GM18861 (cell line): Measurements from ENCODE around the gene PCDHA9.
"Not testable (repeated sequence)": the region's sequence is repeated elsewhere in the genome, so short reads cannot be mapped to it uniquely, and the experiment has no call there.

Source experiments
- ATAC-seq: cut with Tn5 transposase; IDR thresholded peaks from one replicate; pipeline ENCODE4 v1.9.1; 2021; ENCODE audit not compliant: unreplicated experiment

The PCDHA9 gene

DNA sequence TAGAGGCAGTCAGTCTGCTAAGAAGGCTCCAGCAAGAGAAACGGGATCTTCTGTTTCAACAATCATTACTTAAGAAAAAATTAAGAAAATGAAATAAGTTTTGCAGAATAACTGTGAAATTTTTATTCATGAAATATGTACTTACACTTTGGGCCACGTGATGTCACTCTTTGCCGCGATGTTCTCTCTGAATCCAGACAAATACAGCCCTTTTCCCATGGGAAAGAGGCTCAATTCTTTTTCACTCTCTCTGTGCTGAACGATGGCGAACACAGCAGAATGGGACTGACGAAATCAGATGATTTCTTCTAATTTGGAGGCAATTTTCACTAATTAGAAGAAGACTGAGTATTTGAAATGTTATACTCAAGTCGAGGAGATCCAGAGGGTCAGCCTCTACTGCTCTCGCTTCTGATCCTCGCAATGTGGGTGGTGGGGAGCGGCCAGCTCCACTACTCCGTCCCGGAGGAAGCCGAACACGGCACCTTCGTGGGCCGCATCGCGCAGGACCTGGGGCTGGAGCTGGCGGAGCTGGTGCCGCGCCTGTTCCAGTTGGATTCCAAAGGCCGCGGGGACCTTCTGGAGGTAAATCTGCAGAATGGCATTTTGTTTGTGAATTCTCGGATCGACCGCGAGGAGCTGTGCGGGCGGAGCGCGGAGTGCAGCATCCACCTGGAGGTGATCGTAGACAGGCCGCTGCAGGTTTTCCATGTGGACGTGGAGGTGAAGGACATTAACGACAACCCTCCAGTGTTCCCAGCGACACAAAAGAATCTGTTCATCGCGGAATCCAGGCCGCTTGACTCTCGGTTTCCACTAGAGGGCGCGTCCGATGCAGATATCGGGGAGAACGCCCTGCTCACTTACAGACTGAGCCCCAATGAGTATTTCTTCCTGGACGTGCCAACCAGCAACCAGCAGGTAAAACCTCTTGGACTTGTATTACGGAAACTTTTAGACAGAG, at the start of gene PCDHA9:
PCDHA9 (plus strand) TSS at position 244 of the 964 bp plus-strand sequence; CDS start at position 358, 114 bp downstream.
- ATAC-seq: not testable (repeated sequence)

DNA sequence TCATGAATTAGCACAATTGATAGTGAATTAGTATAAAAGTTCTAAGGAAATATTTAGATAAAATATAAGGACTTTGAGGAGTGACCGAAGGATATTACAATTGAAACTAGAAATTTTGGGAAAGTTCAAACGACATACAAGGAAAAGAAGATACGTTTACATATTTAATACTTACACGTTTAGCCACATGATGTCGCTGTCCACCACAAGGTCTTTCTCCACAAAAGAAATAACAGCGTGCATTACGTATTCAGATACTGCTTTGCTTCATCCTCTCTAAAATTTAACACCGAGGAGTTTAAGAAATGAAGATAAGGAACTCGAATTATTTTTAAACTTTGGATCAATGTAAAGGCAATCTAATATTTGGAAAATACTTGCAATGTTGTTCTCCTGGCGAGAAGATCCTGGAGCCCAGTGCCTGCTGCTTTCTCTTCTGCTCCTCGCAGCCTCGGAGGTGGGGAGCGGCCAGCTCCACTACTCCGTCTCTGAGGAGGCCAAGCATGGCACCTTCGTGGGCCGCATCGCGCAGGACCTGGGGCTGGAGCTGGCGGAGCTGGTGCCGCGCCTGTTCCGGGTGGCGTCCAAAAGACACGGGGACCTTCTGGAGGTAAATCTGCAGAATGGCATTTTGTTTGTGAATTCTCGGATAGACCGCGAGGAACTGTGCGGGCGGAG, 47.2 kb upstream of the PCDHA9 start, which contains the start of gene PCDHA3:
PCDHA3 (plus strand) TSS at position 242 of the 678 bp plus-strand sequence.
- ATAC-seq: no peak

GRCh38 chr5:140801494-140801841, 46.7 kb upstream of the PCDHA9 start:
- ATAC-seq: no peak

- not testable (repeated sequence) for ATAC-seq
Observed at GRCh38 chr5:140802381-140802780, 45.8 kb upstream of the PCDHA9 start.

- no peak for ATAC-seq
Observed at GRCh38 chr5:140802781-140803271, 45.4 kb upstream of the PCDHA9 start.

- no peak for ATAC-seq
Observed at GRCh38 chr5:140806834-140807775, 41.1 kb upstream of the PCDHA9 start, which contains the start of gene PCDHA4. Gene PCDHA4, plus strand, starts transcription at chr5:140807068.

DNA sequence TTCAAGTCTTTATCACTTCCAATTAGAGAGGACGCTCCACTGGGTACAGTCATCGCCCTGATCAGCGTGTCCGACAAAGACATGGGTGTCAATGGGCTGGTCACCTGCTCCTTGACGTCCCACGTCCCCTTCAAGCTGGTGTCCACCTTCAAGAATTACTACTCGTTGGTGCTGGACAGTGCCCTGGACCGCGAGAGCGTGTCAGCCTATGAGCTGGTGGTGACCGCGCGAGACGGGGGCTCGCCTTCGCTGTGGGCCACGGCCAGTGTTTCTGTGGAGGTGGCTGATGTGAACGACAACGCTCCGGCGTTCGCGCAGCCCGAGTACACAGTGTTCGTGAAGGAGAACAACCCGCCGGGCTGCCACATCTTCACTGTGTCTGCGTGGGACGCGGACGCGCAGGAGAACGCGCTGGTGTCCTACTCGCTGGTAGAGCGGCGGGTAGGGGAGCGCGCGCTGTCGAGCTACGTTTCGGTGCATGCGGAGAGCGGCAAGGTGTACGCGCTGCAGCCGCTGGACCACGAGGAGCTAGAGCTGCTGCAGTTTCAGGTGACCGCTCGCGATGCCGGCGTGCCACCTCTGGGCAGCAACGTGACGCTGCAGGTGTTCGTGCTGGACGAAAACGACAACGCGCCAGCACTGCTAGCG, 39.8 kb upstream of the PCDHA9 start:
- ATAC-seq: not testable (repeated sequence)

DNA sequence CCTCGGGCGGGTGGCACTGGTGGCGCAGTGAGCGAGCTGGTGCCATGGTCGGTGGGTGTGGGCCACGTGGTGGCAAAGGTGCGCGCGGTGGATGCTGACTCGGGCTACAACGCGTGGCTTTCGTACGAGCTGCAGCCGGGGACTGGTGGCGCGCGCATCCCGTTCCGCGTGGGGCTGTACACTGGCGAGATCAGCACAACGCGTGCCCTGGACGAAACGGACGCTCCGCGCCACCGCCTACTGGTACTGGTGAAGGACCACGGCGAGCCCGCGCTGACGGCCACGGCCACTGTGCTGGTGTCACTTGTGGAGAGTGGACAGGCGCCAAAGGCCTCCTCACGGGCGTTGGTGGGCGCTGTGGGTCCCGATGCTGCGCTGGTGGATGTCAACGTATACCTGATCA, 39.3 kb upstream of the PCDHA9 start:
- ATAC-seq: no peak

DNA sequence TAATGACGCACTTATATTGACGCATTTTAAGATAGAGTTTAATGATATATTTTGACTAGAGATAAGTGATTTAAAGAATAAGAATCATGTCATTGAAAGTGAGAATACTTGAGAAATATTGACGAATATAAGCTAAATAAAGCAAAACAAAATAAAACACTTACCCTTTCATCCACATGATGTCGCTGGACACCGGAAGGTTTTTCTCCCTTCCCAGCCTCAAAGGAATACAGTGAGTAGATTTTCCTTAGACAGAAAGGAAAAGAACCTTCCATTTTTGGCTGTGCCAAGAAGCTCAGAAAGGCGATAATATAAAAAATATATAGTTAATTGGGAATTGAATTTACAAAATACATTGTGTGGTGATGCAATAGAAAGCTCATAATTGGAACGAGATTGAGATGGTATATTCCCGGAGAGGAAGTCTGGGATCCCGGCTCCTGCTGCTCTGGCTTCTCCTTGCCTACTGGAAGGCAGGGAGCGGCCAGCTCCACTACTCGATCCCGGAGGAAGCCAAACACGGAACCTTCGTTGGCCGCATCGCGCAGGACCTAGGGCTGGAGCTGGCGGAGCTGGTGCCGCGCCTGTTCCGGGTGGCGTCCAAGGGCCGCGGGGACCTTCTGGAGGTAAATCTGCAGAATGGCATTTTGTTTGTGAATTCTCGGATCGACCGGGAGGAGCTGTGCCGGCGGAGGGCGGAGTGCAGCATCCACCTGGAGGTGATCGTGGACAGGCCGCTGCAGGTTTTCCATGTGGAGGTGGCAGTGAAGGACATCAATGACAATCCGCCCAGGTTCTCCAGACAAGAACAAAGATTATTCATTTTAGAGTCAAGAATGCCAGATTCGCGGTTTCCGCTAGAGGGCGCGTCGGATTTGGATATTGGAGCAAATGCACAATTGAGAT, 26.6 kb upstream of the PCDHA9 start, which contains the start of gene PCDHA5:
PCDHA5 (plus strand) TSS at position 239 of the 906 bp plus-strand sequence.
- ATAC-seq: no peak

DNA sequence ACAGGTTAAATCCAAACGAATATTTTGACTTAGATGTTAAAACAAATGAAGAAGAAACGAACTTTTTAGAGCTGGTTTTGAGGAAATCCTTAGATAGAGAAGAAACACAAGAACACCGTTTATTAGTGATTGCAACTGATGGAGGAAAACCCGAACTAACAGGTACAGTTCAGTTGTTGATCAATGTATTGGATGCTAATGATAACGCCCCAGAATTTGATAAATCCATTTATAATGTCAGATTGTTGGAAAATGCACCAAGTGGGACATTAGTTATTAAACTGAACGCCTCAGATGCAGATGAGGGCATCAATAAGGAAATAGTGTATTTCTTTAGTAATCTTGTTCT, 25.9 kb upstream of the PCDHA9 start:
- ATAC-seq: no peak

GRCh38 chr5:140822969-140823368, 25.2 kb upstream of the PCDHA9 start:
- ATAC-seq: not testable (repeated sequence)

- ATAC-seq: no peak
Observed at GRCh38 chr5:140823475-140823874, 24.7 kb upstream of the PCDHA9 start.

DNA sequence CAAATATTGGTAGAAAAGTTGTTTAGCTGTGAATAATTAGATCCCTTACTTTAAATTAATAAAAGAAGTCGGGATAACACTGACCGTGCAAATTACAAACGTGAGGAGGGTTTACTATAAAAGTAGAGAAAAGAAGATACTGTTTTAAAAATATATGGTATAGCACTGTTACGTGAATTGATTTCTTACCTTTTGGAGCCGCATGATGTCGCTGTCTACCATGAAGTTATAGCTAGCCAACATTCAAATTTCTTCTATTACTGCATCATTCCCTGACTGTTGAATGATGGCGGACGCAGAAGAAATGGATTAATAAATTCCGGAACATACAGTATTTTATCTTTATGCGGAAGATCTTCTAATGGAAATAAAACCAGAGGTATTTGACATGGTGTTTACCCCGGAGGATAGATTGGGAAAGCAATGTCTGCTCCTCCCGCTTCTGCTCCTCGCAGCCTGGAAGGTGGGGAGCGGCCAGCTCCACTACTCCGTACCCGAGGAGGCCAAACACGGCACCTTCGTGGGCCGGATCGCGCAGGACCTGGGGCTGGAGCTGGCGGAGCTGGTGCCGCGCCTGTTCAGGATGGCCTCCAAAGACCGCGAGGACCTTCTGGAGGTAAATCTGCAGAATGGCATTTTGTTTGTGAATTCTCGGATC, 20.3 kb upstream of the PCDHA9 start, which contains the start of gene PCDHA6:
PCDHA6 (plus strand) TSS at position 257 of the 658 bp plus-strand sequence; CDS start at position 389, 132 bp downstream.
- no peak for ATAC-seq

DNA sequence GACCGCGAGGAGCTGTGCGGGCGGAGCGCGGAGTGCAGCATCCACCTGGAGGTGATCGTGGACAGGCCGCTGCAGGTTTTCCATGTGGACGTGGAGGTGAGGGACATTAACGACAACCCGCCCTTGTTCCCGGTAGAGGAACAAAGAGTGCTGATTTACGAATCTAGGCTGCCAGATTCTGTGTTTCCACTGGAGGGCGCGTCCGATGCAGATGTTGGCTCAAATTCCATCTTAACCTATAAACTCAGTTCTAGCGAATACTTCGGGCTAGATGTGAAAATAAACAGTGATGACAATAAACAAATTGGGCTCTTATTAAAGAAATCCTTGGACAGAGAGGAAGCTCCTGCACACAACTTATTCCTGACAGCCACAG, 19.8 kb upstream of the PCDHA9 start:
- no peak for ATAC-seq

DNA sequence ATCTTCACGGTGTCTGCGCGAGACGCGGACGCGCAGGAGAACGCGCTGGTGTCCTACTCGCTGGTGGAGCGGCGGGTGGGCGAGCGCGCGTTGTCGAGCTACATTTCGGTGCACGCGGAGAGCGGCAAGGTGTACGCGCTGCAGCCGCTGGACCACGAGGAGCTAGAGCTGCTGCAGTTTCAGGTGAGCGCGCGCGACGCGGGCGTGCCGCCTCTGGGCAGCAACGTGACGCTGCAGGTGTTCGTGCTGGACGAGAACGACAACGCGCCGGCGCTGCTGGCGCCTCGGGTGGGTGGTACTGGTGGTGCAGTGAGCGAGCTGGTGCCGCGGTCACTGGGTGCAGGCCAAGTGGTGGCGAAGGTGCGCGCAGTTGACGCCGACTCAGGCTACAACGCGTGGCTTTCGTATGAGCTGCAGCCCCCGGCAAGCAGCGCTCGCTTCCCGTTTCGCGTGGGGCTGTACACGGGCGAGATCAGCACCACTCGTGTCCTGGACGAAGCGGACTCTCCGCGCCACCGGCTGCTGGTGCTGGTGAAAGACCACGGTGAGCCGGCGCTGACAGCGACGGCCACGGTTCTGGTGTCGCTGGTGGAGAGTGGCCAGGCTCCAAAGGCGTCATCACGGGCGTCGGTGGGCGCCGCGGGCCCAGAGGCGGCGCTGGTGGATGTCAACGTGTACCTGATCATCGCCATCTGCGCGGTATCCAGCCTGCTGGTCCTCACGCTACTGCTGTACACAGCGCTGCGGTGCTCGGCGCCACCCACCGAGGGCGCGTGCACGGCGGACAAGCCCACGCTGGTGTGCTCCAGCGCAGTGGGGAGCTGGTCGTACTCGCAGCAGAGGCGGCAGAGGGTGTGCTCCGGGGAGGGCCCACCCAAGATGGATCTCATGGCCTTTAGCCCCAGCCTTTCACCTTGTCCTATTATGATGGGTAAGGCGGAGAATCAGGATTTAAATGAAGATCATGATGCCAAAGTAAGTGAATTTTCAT, 18.4 kb upstream of the PCDHA9 start:
- ATAC-seq: not testable (repeated sequence)

- ATAC-seq: no peak
Observed at GRCh38 chr5:140833993-140834392, 14.2 kb upstream of the PCDHA9 start, which contains the start of gene PCDHA7. Gene PCDHA7, plus strand, starts transcription at chr5:140834269. Its CDS starts 115 bp downstream, at chr5:140834384.

DNA sequence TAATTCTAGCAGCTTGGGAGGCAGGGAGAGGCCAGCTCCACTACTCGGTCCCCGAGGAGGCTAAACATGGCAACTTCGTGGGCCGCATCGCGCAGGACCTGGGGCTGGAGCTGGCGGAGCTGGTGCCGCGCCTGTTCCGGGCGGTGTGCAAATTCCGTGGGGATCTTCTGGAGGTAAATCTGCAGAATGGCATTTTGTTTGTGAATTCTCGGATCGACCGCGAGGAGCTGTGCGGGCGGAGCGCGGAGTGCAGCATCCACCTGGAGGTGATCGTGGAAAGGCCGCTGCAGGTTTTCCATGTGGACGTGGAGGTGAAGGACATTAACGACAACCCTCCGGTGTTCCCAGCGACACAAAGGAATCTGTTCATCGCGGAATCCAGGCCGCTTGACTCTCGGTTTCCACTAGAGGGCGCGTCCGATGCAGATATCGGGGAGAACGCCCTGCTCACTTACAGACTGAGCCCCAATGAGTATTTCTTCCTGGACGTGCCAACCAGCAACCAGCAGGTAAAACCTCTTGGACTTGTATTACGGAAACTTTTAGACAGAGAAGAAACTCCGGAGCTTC, 13.7 kb upstream of the PCDHA9 start:
- ATAC-seq: not testable (repeated sequence)
